ENCODE measurements around the gene UPF2.
"Not testable (repeated sequence)": the region's sequence is repeated elsewhere in the genome, so short reads cannot be mapped to it uniquely, and the experiment has no call there.

The UPF2 gene

DNA sequence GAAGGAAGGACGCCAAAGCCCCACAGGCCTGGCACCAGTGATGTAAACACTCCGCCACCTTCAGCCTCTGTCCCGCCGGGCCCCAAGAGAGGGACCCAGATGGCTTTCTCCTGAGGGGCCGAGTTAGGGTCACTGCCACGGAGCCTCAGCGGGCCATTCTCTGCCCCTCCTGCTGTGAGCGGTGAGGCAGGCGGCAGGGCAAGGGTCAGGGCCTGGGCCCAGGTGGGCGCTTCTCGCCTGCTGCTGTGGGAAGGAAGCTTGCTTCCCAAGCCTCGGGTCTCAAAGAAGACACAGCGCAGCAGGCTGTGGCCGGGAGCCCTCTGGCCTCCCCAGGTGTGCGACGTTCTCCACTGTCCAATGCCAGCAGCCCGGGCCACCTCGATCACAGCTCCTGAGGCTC lies 134.7 kb downstream of the UPF2 start:
- DNase-seq (ENCODE audit: low read depth) = no peak

- no peak for DNase-seq (ENCODE audit: low read depth)
These were observed 135.9 kb downstream of the UPF2 start for GRCh38 chr10:11906714-11907113.

DNA sequence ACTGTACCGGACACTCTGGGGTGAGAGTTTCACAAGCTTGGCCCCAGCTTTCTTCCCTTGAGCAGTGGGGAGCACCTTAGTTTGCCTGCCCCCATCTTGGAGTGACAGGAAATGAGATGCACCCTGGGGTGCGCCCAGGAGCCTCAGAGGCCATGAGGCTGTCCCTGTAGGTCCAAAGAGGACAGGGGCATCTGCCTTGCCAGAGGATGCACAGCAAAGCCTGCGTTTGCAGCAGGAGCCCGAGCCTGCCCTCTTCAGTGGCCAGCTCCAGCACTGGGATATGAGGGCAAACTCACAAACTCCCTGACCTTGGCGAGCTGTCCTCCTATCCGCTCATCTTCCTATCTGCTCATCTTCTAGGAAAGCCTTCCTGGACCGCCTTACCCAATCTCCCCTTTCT lies 140.0 kb downstream of the UPF2 start:
- DNase-seq (ENCODE audit: low read depth) = no peak

DNA sequence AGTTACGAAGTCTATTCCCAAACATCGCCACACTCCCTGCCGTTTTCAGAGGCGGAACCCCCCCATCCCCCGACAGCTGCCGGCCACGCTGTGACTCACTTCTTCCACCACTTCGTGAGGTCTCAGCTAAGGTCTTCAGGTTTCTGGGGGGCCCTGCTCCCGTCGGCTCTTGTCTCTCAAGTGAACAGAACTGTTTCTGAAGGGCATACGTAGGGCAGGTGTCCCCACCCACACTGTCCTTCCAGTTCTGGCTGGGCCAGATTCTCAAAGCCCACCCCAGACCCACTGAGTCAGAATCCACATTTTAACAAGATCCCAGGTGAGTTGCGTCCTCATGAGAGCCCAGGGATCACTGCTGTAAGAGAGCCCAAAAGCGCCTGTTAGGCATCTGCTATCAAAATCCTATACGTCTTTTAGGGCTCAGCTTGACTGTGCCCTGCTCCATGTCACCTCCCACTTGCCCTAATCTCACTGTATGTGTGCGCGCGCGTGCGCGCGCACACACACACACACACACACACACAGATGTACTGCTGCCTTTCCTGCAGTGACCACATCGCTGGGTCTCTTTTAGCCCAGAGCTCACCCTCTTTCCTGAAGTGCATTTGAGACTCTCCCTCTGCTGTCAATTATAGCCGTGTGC lies 140.7 kb downstream of the UPF2 start:
- peak; percentile 68 for DNase-seq (ENCODE audit: low read depth)

DNA sequence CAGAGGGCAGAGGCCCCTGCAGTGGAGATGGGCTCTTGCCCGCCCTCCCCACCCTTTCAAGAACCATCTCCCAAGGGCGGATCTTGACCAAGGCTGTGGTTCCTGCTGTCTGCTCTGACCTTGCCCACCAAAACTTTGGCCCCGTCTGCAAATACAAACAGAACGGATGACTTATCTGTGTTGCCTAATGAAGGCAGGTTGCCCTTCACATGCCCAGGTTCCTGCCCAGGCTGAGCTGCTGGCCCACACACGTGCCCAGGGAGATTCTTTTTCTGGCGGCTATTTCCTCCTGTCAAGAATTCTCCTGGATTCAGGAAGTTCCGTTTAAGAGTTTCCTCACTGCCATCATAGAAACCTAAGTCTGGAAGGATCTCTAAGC lies 141.2 kb downstream of the UPF2 start:
- no peak for DNase-seq (ENCODE audit: low read depth)

GRCh38 chr10:11901036-11901301 lies 141.6 kb downstream of the UPF2 start:
- no peak for DNase-seq (ENCODE audit: low read depth)

GRCh38 chr10:11899067-11899876 lies 143.3 kb downstream of the UPF2 start:
- DNase-seq (ENCODE audit: low read depth) = no peak

DNA sequence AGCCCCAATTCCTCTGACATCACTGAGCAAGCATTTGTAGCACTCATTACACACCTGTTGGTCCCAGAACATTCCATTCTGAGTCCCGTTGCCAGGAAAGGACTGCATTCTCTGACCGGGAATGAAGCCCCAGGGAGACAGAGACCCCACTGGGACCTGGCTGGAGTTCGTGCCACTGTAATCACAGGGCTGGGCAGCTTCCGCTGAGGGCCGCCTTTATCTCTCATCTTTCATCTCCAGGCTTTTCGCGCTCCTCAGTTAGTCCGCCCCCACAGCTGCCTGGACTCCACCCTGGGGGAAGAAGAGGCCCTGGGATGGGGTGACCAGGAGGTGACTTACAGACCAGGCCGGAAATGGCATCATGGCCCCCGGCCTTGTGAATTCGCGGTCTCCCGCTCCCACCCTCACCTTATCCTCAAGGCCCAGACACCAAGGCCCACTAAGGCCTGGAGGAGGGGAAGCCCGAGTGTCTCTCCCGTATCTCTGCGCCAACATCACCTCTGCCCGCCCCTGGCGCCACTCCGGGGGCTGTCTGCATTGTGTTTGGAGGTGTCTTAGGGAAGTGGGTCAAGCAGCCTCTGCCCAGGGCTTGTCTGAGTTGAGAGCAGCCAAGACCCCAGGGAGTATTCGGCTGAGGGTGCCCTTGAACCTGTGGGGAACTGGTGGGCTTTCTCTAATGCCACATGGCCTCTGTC lies 144.1 kb downstream of the UPF2 start:
- DNase-seq (ENCODE audit: low read depth) = peak; percentile 97

DNA sequence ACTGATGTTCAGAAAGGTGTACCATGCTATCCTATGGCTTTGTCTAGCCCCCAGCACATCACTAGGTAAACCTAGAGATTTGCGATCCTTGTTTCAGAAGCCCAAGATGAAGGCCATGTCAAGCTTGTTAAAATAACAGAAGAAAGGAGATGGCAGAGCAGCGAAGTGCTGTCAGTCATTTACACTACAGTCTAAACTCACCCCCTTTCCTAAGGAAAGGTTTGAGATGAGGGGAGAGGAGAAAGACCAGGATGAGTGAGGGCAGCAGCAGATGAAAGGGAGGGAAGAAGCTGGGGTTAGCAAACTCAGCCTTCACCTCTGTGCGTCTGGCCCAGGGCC lies 144.6 kb downstream of the UPF2 start:
- DNase-seq (ENCODE audit: low read depth) = no peak

DNA sequence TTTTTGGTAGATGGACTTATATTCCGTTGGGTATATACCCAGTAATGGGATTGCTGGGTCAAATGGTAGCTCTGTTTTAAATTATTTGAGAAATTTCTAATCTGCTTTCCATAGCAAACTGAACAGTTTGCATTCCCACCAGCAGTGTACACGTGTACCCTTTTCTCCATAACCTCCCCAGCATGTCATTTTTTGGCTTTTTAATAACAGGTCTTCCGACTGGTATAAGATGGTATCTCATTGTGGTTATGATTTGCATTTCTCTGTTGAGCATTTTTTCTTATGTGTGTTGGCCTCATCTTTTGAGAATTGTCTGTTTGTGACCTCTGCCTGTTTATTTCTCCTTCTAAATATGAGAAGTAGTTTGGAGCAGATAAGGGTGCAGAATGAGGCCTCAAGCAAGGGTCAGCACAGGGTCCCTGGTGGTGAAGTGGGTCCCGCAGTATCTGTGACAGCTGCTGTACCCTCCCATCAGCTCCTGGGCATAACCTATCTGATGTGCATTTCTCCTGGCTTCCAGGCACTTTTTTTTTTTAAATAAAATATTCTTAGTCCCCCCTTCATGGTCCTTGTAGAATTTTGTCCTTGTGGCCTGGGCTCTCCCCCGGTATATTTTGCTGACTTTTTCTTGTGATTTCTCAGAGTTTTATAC lies 145.9 kb downstream of the UPF2 start:
- no peak for DNase-seq (ENCODE audit: low read depth)

- DNase-seq (ENCODE audit: low read depth) = no peak
These were observed 147.0 kb downstream of the UPF2 start for GRCh38 chr10:11895598-11895997.

DNA sequence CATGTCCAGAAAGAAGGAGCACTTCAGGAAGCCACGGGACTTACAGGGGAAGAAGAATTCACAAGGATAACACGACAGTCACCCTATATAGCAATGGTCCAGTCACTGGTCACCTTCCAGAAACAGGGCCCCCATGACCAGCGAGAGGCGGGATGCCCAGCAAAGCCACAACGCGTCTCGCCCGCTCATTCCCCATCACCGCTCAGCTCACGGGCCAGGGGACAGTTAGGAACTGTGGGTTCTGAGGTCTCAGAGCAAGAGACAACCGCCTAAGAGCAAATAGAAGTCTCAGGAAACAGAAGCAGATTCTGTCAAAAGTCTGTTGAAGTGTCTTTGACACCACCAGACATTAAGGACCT lies 147.5 kb downstream of the UPF2 start:
- no peak for DNase-seq (ENCODE audit: low read depth)

DNA sequence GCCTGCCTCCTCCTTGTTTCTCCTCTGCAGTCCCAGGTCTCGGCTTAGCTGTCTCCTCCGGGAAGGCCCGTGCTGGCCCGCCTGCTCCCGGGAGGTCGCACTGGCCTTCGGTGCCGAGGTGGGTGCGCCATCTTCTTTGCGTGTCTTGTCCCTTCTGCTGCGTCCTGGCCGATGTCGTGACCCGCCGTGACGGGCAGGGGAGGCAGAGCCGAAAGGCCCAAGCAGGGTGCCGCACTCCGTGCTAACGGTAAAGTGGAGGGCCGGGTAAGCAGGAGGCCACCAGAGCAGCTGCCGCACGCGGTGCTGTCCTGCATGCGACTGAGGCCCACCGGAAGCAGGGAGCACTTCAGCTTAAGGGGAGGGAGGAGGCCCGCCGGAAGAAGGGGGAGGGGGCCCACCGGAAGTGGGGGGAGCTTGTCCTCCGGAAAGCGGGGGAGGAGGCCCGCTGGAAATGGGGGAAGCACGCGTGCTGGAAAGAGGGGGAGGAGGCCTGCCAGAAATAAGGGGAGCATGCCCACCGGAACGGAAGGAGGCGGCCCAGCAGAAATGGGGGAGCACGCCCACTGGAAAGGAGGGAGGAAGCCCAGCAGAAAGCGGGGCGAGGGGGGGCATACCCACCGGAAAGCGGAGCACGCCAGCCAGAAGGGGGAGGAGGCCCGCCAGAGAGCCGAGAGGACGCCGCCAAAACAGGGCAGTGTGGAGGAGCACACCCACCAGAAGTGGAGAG lies 148.1 kb downstream of the UPF2 start:
- peak; percentile 96 for DNase-seq (ENCODE audit: low read depth)

- no peak for DNase-seq (ENCODE audit: low read depth)
These were observed 148.8 kb downstream of the UPF2 start for GRCh38 chr10:11893749-11894278.

DNA sequence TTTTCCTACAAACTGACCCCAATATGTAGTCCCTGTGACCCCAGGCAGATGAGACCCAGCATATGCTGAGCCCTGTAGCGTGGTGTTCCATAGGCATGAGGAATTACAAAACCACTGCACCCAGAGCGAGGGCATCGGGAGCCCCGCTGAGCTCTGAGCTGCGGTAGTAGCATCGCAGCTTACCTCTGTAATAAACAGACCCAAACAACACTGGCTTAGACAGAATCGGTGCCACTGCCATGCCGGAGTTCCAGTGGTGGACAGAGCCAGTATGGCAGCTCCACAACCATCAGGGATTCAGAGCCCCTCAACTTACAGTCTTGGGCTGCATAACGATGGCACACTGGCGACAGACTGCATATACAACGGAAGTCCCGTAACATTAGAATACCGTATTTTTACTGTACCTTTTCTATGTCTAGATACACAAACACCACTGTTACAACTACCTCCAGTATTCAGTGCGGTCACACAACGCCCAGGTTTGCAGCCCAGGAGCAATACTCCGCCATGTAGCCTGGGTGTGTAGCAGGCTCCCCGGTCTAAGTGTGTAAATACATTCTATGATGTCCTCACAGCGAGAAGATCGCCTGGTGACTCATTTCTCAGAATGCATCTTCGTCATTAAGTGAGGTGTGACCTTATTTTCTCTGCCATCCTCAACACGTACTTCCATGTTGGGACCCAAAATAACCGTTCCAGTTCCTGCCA lies 150.7 kb downstream of the UPF2 start:
- no peak for DNase-seq (ENCODE audit: low read depth)

DNA sequence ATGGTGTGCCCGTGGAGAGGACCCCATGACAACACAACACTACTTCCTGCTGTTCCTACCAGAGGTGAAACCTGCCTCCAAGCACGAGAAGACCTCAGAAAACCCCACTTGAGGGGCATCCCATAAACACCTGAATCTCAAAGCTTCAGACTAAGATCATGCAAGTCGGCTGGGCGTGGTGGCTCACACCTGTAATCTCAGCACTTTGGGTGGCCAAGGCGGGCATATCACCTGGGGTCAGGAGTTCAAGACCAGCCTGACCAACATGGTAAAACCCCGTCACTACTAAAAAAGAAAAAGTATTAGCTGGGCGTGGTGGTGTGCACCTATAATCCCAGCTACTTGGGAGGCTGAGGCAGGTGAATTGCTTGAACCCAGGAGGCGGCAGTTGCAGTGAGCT lies 153.3 kb downstream of the UPF2 start:
- not testable (repeated sequence) for DNase-seq (ENCODE audit: low read depth)

DNA sequence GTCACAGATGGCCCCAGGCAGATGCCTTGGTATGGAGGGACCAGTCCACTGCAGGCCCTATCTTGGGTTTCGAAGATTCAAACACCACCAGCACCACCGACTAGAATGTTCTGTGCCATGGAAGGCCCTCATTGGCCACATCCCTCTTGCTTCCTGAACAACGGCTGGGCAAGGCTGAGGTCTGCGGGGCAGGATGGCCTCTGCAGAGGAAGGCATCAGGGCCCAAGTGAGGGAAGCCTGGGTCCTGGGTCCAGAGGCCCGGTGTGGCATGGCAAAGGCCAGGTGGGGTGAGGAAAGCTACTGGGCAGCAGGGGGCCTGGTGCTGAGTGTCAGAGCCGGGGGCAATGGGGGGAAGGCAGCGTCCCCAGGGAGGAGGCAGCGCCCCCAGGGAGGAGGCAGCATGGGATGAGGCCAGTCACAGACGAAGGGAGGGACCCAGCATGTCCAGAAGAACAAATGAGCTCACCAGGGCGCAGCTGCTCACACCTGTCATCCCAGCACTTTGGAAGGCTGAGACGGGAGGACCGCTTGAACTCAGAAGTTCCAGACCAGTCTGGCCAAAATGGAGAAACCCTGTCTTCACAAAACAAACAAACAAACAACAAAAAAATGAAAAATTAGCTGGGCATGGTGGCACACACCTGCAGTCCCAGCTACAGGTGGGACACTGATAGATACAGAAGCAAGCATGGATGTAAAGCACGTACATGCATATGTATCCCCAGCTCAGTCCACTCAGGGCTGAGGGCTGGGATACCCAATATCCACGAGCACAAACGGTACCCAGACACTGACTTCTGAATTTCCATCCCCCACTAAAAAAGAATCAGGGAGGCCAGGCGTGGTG lies 155.0 kb downstream of the UPF2 start:
- DNase-seq (ENCODE audit: low read depth) = no peak

DNA sequence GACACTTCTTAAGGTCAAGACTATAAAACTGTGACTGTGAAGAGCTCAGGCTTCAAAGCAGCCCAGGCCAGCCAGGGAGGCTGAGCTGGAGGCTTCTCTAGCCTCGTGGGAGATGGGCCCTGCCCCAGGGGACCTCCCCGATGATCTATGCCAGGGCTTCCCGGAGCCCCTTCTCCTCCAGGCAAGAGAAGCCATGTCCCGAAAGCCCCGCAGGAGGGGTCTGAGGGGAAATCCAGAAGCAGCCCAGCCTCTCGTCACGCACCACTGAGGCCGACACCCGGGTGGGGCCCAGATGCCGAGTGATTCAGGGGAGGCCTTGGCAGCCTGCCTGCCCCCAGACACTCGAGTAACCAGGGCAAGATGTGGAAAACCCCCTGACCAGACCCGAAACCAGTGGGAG lies 155.8 kb downstream of the UPF2 start:
- DNase-seq (ENCODE audit: low read depth) = no peak

DNA sequence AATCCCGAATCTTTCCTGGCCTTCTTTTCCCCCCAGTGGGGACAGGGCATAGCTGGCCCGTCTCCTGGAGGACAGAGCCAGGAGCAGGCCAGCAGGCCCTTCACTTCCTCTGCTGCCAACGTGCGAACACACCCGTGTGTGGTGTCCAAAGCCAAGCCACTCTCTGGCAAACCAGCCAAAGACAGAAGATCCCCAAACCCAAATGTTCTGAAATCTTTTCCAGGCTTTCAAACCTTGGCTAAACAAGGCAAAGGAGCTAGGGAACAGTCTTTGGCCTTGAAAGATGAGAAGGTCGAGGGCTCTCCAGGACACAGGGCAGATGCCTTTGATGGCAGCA lies 156.5 kb downstream of the UPF2 start:
- DNase-seq (ENCODE audit: low read depth) = no peak

GRCh38 chr10:11885437-11886137 lies 157.0 kb downstream of the UPF2 start:
- DNase-seq (ENCODE audit: low read depth) = no peak

Measured in CMK (cell line).